HG03520 (cell line): ENCODE results near the gene SV2B.

ENCODE experiments used
- ATAC-seq: cut with Tn5 transposase; IDR thresholded peaks from one replicate; pipeline ENCODE4 v1.9.1; 2021; ENCODE audit warnings: mild to moderate bottlenecking, moderate library complexity; ENCODE audit not compliant: unreplicated experiment

The SV2B gene

DNA sequence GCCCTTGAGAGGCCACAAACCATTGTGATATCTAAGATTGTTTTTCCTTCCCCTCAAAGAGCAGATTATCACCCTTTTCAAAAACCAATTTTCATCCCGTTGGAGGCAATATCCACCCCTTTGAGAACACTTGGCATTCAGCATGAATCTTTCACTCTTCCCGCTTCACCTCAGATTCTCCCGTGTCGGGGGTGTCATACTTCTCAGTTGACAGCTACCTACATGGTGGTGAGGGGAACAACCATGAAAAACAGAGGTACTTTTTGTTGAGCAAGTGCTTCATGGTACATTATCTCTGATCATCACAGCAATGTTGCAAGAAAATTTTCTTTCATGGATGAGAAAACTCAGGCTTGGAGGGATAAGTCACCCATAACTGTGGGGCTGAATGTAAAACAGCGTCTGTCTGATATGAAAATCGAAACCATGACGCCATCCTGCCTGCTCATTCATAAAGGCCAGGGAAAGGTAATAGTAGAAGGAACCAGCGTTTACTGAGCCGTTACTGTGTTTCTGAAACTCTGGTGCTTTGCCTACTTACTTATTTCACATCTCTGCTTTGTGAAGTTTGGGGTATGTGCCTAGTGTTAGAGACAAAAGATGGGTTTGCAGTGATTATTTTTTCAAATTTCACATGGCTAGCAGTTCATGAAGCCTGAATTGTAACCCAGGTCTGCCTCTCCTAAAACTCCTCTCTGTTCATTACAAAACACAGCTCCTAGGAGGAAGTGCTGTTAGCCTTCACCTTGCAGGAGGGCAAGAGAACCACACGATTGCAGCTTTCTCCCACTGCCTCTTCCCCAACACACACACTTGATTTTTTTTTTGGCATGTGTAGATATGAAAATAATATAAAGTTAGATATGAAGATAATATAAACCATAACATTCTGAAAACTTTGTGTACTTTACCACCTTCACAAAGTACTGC, 35.4 kb downstream of the SV2B start:
- peak; percentile 83 for ATAC-seq

DNA sequence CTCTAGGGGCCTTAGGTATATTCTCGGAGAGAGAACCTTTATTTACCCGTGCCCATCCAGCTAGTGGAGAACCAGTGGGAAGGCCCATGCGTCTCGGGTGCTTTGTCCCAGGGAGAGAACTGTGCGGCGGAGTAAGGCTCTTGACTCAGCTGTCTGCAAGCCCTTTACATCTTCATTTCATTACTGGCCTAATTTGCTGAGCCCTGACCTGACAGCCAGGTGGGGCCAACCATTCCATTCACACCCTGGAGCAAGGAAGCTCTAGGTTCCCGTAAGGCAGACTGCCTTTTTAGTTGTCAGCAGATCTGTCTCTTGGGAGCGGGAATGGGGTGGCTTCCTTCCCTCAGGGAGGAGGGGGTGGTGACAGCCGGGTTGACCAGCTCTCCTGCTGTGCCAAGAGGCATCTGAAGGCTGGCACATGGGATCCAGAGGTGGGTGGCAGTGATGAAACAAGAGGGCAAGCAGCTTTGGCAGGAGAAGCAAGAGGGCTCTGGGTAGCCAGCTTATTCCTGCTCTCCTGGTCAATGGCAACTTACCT, 36.4 kb downstream of the SV2B start:
- no peak for ATAC-seq

DNA sequence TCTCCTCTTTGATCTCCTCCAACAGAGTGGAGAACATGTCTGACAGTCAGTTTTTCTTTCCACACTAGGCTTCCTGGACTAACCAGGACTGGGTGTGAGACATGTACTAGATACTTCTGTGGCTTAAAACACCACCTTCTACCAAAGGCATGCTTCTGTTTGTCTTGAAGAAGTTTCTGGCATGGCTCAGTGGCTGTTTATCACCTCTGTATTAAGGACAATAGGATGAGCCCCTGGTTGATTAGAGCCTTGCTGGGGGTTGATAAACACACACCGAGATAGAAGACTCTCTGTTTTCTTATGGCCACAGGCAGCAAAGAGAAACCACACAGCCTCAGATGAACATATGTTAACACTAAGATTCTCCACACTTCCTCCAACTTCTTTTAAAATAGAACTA, 40.5 kb downstream of the SV2B start:
- no peak for ATAC-seq

DNA sequence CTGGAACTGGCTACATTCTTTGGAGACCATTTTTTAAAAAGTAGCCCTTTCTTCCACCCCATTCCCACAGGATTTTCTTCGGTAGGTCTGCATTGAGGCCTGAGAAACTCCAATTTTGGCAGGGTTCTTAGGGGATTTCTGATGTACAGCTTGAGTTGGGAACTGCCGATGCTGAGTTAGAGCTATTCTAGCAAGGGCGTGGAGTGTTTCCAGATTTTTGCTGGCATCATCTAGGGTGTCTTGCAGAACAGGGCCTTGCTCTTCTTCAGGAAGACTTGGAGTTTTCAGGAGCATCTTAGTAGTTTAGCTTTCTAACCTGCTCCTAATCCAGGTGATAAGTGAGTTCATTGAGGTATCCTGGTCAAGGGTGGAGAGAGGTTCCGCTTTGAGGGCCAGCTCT, 41.0 kb downstream of the SV2B start:
- no peak for ATAC-seq

DNA sequence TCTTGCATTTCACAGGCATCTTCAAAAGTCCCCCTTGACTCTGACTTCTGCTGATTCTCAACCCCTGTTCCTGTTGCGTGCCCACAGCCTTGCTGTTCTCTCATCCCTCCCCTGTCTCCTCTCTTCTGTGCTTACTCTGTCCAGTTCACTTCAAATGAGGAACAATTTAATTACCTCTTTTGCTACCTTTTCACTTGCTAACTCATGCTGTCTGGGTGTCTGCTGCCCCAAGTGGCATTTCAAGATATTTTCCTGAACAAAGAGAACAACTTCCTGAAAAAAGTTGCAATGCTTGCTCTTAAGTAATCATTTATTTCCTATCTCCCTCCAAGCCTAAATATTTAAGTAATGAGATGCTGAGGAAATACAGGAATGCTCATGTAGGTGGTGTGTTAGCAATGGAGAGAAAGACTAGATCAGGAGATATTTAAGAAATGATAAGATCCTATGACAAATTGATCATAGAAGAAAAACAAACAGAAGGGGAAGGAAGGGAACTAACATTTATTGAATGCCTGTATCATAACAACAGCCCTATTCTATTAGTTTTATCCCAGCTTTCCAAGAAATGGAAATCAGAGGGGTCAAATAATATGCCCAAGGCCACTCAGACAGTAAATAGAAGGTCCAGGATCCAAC, 42.2 kb downstream of the SV2B start:
- ATAC-seq: no peak

DNA sequence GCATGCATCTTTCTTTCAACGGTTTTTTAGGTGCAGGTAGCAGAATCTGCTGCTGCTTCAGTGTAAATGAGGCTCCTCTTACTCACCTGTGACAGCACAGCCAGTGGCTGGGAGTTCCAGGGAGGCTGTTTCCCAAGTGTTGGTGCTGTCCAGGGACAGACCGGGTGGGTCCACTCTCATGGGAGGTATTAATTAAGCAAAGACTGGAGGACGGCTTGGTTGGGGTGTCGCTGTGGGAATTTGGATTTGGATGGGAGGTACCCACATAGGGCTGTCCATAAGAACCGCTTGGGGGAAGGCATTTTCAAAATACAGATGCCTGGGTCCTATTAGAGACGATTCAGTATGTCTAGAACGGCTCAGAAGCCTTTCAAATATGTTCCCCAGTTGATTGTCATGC, 42.9 kb downstream of the SV2B start:
- no peak for ATAC-seq

DNA sequence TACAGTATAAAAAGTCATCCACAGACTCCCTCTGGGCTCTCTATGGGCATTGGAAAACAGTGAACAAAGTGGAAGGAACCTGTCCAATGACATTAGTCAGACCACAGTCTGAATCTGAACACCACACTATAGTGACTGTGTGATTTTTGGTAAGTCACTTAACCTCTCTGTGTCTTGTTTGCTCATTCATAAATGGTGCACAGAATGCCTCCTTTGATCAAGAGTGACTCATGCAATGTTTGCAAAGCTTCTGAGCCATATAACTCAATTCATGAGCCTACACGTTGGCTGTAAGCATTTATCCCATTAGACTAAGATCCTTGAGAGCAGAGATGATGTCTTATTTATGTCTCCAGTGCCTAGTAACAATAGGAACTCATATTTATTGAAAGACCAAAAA, 46.7 kb downstream of the SV2B start:
- no peak for ATAC-seq

DNA sequence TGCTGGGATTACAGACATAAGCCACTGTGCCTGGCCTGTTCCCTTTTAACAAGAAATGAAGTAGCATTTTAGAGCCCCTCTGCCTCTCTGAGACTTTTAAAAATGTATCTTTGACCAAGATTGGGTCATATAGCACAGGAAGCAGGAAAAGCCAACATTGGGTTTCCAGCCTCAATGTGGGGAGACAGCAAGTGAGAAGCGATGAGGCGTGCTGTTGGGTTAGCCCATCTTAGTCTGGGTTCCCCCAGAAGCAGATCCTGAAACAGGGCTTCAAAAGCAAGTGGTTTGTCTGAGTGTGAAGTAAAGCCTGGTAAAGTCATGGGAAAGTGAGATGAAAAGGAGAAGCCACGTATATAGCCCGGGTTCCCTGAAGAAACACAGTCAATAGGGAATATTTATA, 48.2 kb downstream of the SV2B start:
- no peak for ATAC-seq

DNA sequence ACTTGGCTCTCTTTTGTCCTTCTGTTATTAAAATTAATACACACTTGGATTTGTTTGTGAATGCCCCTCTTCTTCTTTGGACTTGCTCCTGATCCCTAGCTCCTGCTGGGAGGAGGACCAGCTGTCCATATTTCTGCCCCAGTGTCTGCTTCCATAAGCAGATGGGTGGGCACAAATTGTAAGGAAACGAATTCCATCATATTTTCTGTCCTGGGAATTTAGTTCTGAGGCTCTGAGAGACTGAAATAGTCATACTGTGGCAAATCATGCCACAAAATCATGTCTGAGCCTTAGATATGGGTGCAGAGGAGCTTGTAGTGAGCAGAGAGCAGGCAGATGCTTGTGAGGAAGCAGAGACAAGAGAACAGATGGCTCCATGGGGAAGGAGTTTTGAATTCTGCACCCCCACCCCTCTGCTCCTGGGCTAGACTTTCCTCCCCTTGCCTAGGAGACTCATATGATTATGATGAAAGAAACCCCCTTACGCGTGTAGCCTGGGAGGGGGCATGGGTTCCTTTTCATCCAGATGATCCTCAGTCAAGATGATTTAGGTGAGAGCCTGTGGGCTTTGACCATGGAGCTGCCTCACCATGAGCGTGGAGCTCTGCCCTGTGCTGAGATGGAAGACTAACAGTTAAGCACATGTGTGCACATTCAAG, 50.6 kb downstream of the SV2B start:
- ATAC-seq: no peak

DNA sequence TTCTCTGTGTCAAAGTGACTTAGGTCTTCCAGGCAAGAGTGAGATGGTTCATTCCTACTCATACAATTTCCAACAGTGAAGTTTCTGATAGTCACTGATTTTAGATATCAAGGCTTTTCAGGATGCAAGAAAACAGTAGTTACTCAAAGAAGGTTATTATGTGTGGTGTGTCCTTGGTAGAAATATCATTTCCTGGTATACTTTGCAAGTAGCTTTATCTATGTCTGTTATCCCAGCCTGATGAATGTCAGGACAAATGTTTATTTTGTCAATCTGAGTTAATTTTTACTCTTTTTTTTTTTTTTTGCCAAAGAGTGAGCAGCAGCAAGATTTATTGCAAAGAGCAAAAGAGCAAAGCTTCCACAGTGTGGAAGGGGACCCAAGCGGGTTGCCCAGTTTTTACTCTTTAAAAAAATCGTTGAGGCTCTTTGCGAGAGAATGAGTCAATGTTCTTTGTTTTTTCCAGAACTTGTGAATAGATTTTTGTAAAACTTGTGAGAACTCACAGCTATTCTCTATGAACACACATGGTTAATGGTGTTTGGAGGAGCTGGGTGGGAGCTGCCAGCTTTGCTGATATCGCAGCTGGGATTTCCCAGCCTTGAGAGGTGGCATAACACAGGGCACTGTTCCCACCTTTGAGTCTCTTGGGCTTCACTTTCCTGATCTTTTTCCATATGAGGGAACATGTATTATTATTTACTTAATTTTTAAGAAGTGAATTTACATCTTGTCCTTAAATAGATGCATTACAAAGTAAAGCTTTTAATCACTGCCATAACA, 51.9 kb downstream of the SV2B start:
- ATAC-seq: no peak

DNA sequence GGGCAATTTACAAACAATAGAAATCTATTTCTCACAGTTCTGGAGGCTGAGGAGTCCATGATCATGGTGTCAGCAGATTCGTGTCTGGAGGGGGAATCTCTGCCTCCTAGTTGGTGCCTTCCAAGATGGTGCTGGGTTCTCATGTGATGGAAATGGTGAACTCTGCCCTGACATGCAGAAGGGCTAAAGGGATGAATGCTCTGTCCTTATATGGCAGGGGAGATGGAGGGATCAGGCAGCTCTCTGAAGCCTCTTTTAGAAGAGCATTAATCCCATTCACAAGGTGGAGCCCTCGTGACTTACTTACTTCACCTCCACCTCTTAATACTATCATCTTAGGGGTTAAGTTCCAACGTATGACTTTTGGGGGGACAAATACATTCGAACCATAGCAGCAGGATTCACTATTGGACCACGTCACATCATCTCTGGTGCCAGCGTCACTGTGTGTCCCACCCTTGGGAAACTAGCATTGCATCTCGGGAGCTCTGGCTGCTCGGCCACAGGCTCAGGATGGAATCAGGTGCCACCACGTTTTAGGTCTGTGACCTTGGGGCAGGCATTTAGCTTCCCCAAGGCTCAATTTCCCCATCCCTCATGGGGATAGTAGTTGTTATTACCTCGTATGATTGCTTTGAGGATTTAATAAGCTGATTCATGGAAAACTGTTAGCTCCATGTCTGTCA, 53.0 kb downstream of the SV2B start:
- ATAC-seq: no peak

DNA sequence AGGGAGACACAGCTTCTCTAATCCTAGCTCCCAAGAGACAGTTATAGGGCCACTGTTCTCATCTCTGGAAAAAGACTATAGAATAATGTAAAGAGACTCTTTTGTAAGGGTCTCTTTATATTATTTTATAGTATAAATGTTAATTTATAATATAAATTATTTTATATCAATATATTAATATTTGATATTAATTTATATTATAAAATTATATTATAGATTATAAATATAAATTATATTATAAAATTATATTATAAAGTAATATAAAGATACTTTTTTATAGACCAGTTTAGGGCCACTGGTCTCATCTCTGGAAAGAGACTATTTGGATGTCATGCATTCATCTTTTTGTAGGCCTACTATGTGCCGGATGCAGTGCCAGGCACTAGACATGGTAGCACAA, 53.9 kb downstream of the SV2B start:
- ATAC-seq: no peak

DNA sequence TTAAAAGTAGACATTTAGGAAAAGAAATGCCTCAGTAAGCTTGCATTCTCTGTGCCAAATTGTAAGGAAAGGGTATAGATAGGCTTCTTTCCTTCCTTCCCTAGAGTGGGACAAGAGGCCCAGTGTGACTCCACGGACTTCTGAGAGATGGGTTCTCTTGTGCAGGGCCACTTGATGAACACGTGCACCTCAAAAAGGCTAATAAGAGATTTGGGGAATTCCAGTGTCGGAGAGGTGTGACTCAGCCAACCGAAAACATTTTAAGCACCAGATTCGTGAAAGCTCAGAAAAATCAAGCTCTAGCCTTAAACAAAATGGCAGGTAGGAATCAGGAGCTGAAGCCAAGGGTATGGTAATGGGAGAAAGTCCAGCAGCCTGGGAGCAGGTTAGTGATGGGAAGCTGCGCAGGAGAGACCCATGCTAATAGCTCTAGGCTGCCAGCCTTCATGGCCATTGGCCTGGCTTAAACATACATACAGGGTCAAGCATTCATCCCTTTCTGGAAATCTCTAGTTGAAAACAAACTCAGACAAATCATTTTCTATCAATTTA, 56.2 kb downstream of the SV2B start:
- ATAC-seq: no peak

DNA sequence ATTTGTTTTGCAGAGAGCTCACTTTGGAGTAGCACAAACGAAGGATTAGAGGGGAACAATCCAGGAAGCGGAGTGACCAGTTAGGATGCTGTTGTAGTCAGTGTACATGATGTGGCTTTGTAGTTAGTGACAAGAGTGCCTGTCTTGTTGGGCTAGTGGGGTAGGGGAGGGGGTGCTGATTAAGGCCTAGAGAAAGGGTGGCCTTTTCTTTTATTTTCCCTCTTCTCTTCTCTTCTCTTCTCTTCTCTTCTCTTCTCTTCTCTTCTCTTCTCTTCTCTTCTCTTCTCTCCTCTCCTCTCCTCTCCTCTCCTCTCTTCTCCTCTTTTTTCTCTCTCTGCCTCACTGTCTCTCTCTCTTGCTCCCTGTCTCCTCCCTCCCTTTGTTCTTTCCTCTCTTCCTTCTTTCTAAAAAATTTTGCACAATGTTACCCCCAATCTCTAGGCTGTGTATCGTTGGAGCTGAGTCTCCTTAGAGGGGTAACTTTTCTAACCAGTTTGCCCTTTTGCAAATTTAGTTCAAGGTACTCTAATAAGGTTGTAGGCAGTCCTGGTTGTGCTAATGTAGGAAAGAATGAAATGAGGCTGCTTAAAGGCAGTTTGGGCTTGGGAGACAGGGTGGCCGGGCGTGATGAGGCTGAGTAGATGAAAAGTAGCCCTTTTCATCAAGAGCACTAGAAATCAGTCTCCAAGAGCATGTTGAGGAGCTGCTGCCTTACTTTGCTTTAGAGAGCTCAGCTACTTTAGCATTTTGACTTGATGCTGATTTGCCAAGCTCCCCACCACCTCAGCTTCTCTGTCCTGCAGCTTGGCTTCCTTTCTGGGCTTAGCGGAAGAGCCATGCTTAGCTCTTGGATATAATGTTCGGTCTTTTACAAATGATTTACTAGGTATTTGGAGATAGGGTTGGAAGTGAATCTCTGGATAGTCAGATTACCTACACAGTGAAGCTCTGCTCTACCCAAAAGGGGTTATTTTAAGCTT, 58.6 kb downstream of the SV2B start:
- ATAC-seq: no peak

DNA sequence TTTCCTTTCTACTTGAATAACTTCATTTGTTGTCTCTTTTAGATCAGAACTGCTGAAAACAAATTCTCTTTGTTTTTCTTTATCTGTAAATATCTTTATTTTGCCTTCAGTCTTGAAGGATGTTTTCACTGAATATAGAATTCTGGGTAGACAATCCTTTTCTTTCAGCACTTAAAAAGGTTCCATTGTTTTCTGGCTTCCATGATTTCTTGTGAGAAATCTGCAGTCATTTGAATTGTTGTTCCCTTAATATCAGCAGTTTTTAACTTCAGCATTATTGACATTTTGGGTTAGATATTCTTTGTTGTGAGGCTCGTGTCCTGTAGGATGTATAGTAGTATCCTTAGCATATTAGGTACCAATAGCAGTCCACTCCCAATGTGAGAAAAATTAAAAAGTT, 65.8 kb downstream of the SV2B start:
- no peak for ATAC-seq

DNA sequence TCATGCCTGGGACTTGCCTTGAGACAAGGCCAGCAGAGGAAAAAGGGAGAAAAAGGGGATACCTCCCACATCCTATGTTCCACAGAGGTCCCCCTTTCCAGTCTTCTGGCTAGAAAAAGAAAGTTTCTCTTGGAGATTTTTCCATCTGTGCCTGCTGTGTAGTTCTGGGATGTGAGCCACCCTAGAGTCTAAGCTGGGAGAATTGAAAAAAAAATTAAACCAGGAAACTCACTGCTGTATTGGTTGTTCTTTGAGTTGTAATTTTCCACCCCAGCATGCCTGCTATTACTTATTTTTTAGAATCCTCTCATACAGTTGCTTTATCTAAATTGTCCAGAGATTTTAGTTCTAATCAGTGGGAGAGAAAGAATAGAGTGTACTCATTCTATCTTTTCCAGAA, 68.4 kb downstream of the SV2B start:
- no peak for ATAC-seq

DNA sequence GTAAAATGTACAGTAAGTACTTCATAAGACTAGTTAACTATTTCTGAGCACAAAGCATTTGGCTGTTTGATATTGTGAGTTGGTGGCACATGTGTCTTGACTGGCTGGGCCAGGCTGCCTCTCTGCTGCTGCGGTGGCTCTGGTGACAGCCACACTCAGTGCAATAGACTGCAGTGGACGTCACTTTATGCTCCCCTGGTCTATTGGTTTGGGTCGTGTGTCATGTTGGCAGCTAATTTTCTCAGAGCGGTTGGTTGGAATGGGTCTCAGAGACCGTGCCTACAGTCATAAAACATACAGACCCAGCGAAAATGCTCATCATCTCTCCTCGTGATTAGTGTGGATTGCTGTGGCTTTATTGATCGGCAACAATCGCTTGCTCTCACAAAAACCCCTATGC, 71.3 kb downstream of the SV2B start:
- ATAC-seq: no peak

DNA sequence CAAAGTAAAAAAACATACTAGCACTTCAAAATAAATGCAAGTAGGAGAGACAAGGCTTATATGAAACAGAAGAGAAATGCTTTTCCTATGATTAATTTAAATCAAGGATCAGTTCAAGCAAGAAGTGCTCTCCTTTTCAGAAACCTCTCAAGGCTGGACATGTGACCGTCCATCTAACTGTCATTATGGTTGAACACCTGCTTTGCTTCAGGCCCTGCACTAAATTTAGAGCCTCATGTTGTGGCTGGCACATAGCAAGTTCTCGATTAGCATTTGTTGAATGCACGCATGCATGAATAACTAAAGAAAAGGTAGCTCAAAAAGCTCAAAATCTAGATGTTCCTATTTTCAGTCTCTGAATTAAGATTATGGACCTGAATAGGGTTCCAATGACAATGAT, 82.0 kb downstream of the SV2B start:
- ATAC-seq: no peak

DNA sequence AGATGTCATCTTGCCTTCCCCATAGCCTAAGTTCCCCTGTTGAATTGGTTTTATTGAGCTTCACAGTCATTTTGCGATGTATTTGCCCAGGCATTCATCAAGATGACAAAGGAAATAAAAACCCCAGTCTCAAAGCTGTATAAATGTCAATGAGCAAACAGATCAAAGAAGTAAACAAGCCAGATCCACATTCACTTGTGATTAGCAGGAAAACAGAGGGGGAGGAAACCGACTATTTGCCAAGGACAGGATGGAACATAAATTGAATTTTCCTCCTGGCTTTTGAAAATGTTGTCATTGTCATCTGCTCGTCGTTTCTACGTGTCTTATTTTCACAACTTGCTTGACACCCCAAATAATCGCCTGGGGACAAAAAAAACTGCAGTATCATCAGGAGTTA, 83.5 kb downstream of the SV2B start:
- no peak for ATAC-seq
